ENCODE results near the gene LCNL1.
"Not testable (repeated sequence)": the region's sequence is repeated elsewhere in the genome, so short reads cannot be mapped to it uniquely, and the experiment has no call there.

Gene LCNL1

DNA sequence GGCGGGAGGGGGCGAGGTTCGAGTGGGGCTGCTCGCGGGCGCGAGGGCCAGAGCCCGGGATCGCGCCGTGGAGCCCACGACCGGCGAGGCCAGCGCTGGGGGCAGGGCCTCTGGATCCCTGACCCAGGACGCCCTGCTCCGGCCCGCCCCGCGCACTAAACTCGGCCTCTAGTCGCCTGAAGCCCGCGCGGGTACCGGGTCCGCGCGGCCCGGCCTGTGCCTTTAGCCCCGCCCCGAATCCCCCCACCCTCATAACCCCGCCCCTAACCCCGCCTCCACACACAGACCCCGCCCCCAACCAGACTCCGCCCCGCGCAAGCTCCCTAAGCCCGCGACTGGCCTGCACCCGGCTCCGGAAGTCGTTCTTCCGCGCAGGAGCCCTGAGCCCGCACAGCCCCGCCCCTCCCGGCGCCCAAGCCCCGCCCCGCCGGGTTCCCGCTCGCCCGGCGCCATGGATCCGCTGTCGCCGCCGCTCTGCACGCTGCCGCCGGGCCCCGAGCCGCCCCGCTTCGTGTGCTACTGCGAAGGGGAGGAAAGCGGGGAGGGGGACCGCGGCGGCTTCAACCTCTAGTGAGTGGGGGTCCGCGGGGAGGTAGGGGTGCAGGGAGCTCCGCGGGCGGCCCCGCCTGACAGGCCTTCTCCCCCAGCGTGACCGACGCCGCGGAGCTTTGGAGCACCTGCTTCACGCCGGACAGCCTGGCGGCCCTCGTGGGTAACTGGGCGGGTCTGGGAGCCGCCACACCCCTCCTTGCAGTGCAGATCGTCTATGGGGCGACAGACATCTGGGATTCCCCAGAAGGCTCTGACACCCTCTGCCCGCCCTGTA, 9.4 kb downstream of the LCNL1 start, which contains the start of gene PAXX:
TSS of gene PAXX (plus strand) at position 430 of the 826 bp plus-strand sequence. CDS start at position 452, 22 bp downstream.
- DNase-seq (ENCODE audit: low read depth in 2 of 2) = peak; percentile 87 to 90

GRCh38 chr9:136992819-136993369, 10.1 kb downstream of the LCNL1 start:
- no peak for DNase-seq (ENCODE audit: low read depth in 2 of 2)

- DNase-seq (ENCODE audit: low read depth in 2 of 2) = no peak
Measured at GRCh38 chr9:136994180-136994887, 11.5 kb downstream of the LCNL1 start.

GRCh38 chr9:136994888-136995230, 12.1 kb downstream of the LCNL1 start:
- DNase-seq (ENCODE audit: low read depth in 2 of 2) = no peak

DNA sequence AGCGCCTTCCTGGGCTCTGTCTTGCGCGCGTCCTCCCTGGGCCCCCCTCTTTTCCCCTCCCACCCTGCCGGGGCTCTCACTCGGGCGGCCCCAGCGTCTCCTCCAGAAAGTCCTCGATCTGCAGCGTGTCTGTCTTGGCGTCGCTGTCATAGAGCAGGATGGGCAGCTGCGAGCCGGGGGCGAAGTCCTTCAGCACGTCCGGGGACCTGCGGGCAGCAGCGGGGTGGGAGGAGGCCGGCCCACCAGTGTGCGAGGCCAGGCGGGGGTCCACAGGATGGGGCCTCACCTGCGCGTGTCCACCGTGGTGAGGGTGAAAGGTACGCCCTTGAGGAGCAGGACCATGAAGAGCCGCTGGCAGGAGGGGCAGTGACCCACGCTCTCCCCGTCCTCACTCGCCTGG, 12.6 kb downstream of the LCNL1 start:
- no peak for DNase-seq (ENCODE audit: low read depth in 2 of 2)

GRCh38 chr9:136995772-136996311, 13.0 kb downstream of the LCNL1 start:
- DNase-seq (ENCODE audit: low read depth in 2 of 2) = no peak

GRCh38 chr9:136996361-136997292, 13.8 kb downstream of the LCNL1 start, which contains the start of gene CLIC3:
Gene CLIC3, minus strand, starts transcription at chr9:136996568. Its CDS starts 25 bp downstream, at chr9:136996543.
- DNase-seq (ENCODE audit: low read depth in 2 of 2) = peak; percentile 25 to 37

- no peak for DNase-seq (ENCODE audit: low read depth in 2 of 2)
Measured at GRCh38 chr9:136997371-136997770, 14.6 kb downstream of the LCNL1 start.

DNA sequence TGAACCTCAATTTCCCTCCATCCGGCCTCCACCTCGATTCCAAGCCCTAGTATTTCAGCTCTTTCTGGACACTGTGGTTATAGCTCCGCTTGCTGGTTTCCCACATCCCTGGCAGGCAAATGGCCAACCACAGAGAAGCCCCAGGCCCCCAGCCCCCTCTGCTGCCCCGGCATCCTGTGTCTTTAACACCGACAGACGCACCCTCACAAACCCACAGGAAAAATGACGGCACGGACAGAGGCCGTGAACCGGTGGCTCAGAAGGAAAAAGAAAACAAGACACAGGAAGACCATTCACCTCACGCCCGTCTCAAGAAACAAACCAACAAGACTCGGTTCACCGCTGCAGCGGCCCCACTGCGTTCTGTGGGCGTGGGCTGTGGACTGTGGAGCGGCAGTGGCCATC, 15.0 kb downstream of the LCNL1 start:
- DNase-seq (ENCODE audit: low read depth in 2 of 2) = peak in 1 of 2 donors; percentile 26

- no peak for DNase-seq (ENCODE audit: low read depth in 2 of 2)
Measured at GRCh38 chr9:137000177-137000930, 17.6 kb downstream of the LCNL1 start.

- no peak for DNase-seq (ENCODE audit: low read depth in 2 of 2)
Measured at GRCh38 chr9:137001857-137002645, 19.3 kb downstream of the LCNL1 start.

GRCh38 chr9:137002646-137003041, 19.9 kb downstream of the LCNL1 start:
- no peak for DNase-seq (ENCODE audit: low read depth in 2 of 2)

DNA sequence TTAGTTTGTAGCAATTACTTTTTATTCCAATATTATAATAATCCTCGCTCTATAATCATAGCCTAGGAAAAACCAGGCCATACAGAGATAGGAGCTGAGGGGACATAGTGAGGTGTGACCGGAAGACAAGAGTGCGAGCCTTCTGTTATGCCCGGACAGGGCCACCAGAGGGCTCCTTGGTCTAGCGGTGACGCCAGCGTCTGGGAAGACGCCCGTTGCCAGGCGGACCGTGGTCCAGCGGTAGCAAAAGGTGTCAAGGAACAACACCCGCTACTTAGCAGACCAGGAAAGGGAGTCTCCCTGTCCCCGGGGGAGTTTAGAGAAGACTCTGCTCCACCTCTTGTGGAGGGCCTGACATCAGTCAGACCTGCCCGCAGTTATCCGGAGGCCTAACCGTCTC, 21.5 kb downstream of the LCNL1 start:
- DNase-seq (ENCODE audit: low read depth in 2 of 2) = not testable (repeated sequence)

GRCh38 chr9:137006116-137007003, 23.6 kb downstream of the LCNL1 start:
- DNase-seq (ENCODE audit: low read depth in 2 of 2) = no peak

DNA sequence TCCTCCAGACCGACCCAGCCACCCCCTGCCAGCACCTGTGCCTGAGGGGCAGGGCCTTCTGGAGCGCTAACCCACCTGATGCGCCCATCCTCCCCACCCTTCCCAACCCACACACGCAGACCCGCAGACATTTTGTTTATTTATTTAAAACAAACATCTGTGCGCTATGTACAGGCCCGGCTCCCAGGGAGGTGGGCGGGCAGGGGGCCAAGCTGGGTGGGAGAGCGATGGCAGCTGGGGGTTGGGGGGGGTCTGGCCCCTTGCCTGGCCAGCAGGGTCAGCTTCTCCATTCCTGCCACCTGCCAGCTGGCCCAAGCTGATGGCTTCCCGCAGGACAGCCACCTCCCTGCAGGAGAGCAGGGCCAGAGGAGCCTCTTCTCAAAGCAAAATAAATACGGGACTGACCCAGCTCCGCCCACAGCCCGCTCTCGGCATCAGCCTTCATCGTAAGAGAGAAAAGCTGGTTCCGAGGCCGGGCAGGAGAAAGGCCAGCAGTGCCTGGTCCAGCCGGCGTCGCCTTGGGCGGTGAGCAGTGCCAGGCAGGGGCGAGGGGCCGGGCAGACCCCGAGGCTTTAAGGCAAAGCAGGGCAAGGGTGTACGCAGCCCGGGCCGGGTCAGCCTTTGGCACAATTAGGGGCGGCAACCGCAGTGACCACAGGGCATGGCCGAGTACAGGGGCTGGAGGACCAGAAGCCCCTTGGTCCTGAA, 24.5 kb downstream of the LCNL1 start:
- DNase-seq (ENCODE audit: low read depth in 2 of 2) = no peak

- DNase-seq (ENCODE audit: low read depth in 2 of 2) = no peak
Measured at GRCh38 chr9:137007816-137008270, 25.1 kb downstream of the LCNL1 start.

DNA sequence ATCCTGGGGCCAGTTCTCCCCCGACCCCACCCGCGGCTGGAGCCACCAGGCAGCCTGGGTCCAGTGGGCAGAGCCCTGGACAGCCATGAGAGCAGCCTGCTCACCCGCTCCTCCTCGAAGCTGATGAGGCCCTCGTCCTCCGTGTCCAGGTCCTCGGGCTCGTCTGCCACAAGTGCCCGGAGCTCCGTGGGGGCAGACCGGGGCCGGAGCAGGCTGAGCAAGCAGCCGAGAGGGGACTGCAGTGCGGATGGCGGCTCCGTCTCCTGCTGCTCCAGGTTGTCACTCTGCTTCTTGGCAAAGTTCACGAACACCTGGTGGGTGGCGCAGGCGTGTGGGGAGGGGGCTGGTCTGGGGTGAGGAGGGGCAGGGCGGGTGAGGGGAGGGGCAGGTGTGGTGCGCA, 25.5 kb downstream of the LCNL1 start:
- DNase-seq (ENCODE audit: low read depth in 2 of 2) = no peak

DNA sequence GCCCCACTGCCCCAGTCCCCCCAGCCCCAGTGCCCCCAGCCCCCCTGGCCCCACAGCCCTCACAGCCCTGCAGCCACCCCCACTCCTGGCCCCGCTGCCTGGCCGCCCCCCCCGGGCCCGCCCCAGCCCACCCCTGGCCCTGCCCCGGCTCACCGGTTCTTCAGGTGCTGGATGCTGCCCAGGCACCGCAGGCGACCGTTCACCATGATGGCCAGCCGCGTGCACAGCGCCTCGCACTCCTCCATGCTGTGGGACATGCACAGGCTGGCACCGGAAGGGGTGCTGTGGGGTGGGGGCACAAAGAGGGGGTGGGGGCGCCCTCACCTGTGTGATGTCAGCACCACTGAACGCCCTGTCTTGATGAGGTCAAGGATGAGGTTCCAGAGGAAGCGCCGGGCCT, 26.4 kb downstream of the LCNL1 start:
- DNase-seq (ENCODE audit: low read depth in 2 of 2) = no peak
